Measurements from ENCODE around the gene KIAA2012. TPM values are rescaled to one million over a fixed set of nuclear protein-coding genes. Genes with fewer than 3 reads are reported as not detected.

The KIAA2012 gene
- total and polyA plus RNA-seq, 2 of the 8 experiments (the other 6 are each of a cell fraction or from before 2014, with no cell fraction given): not detected

DNA sequence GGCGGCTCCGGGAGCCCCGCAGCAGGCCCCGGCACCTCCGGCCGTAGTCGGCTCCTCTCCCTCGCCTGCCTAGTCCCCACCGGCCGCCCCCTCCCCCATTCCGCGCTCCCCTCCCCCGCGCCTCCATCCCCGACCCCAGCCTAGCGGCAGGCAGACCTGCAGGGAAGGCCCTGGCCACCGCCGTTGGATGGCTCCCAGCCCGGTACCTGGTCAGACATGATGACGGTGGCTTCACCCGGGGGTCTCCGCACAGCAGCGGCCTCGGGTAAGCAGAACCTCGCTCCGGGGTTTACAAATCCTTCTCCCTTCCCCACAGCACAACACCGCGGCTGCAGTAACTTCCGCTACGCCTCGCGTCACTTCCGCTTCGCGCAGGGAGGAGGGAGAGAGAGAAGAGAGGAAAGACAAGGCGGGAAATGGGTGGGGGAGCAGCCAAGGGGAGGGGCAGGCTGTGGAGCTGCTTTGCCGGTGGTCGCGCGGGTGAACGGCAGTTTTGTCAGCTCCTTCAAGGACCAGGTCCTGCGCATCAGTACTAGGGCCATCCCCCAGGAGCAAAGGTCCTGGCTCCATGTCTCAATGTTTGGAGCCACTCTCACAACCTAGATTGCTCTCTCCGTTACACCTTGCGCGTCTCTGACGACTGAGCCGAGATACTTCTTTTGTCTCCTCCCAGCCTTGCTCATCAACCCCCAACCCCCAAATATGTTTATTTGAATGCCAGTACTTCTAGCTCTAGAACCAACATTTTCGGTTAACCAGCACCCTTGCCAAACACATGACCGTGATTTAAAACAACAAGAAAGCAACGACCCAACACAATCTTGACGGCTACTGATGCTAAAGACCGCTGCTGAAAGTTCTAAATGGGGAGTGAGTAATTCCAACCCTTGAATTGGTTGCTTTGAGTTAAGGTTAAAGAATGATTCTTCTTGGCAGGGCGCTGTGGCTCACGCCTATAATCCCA is 165.5 kb downstream of the KIAA2012 start, which contains the start of gene SUMO1:
SUMO1 (minus strand) TSS at position 364 of the 964 bp plus-strand sequence; CDS start at position 218, 146 bp downstream.
- Histone ChIP-seq H3K23me2 (ENCODE audit: low read depth, low read length) (peaks cover 3% of the 10 kb centered on the region), H4K5ac (ENCODE audit: insufficient read length, low read depth, low read length) (peak within 1 kb of the TSS; percentile 96), H2BK15ac (ENCODE audit: low read length) (0 out of 2 replicates have a peak within 1 kb of the TSS, but pooled peaks have one; percentile 72), H4K20me1 (replicated peaks in 1 of 2; ENCODE audit: control insufficient read depth in 1 of 2, insufficient read depth in 2 of 2, low read length in 2 of 2) (peaks cover 2 to 8% of the 10 kb centered on the region in 2 experiments), H3K4me3 (ENCODE audit: extremely low read depth in 1 of 4, insufficient read depth in 2 of 4, low read depth in 3 of 4, low read length in 4 of 4) (peak within 1 kb of the TSS; percentile 81 to 99 (median 98)), H3K4ac (replicated peaks; ENCODE audit: insufficient read length, low read depth, low read length) (peak within 1 kb of the TSS; percentile 93), H3K27me3 (replicated peaks in 1 of 4; ENCODE audit: control insufficient read depth in 3 of 4, extremely low read depth in 1 of 4, insufficient read depth in 3 of 4, low read length in 3 of 4) (no peaks in the 10 kb centered on the region), H2AFZ (ENCODE audit: low read length) (peak within 1 kb of the TSS; percentile 65; the same call in 1 of the 2 replicates), H3K23ac (ENCODE audit: insufficient read length) (no peak within 1 kb of the TSS), H2BK5ac (ENCODE audit: low read depth, low read length) (peak within 1 kb of the TSS; percentile 98), H3K9ac (replicated peaks in 1 of 4; ENCODE audit: extremely low read depth in 1 of 4, low read depth in 3 of 4, low read length in 3 of 4) (peak within 1 kb of the TSS; percentile 82 to 98 (median 94)), H3K9me3 (ENCODE audit: insufficient read depth in 2 of 2, low read depth in 1 of 2, low read length in 1 of 2) (no peaks in the 10 kb centered on the region), H3K4me2 (ENCODE audit: insufficient read depth in 1 of 2, low read depth in 2 of 2, low read length in 2 of 2) (peak within 1 kb of the TSS; percentile 86 to 93), H3K27ac (ENCODE audit: low read depth, low read length) (peak within 1 kb of the TSS; percentile 96), H2BK20ac (ENCODE audit: low read length) (peak within 1 kb of the TSS; percentile 13; the same call in 1 of the 2 replicates), H3K14ac (ENCODE audit: insufficient read length) (no peak within 1 kb of the TSS), H3K4me1 (replicated peaks in 1 of 4; ENCODE audit: control insufficient read depth in 3 of 4, insufficient read depth in 4 of 4, low read length in 3 of 4) (peaks cover 0 to 3% (median 0%) of the 10 kb centered on the region in 4 experiments; a peak in 3 of 7 replicates), H4K91ac (replicated peaks; ENCODE audit: insufficient read length, low read length) (peak within 1 kb of the TSS; percentile 99), H4K8ac (ENCODE audit: extremely low read depth, insufficient read depth, low read length) (peak within 1 kb of the TSS; percentile 99), H3K79me2 (ENCODE audit: control insufficient read depth in 1 of 2, insufficient read depth in 2 of 2, low read length in 2 of 2) (peaks cover 25 to 45% of the 10 kb centered on the region in 2 experiments), H3K79me1 (ENCODE audit: low read depth, low read length) (no peaks in the 10 kb centered on the region), H2BK12ac (ENCODE audit: low read depth, low read length) (peak within 1 kb of the TSS; percentile 100), H3K18ac (ENCODE audit: extremely low read depth, low read length) (peak within 1 kb of the TSS; percentile 96), H3K56ac (replicated peaks; ENCODE audit: insufficient read length, low read depth, low read length) (peak within 1 kb of the TSS; percentile 93), H3K36me3 (ENCODE audit: control insufficient read depth in 2 of 4, insufficient read depth in 4 of 4, low read length in 3 of 4) (peaks cover 0 to 4% (median 0%) of the 10 kb centered on the region in 4 experiments; a peak in 1 of 8 replicates), H2AK5ac (ENCODE audit: low read depth, low read length) (peak within 1 kb of the TSS; percentile 70; the same call in 1 of the 2 replicates), H2BK120ac (replicated peaks; ENCODE audit: low read depth, low read length) (peak within 1 kb of the TSS; percentile 43)
- DNase-seq (ENCODE audit: low read depth in 1 of 2, low spot score in 2 of 2) (peak; percentile 82 to 95), FAIRE-seq (peak; percentile 78)
- WGBS, 2 experiments (ENCODE audit: extremely low coverage in 1 of 2, insufficient coverage in 1 of 2, insufficient read length in 1 of 2, insufficient replicate concordance in 2 of 2, low coverage in 1 of 2, low lambda C conversion rate in 2 of 2, missing lambda C conversion rate in 1 of 2): 12% methylated on average over 31 of the region's 54 CpGs; no CpG with 5 or more reads in 1 of the 2 experiments
- POLR2A ChIA-PET (ENCODE audit: partially characterized antibody): interaction anchor here (0.6 to 5.5 kb wide), 15 partner anchors 10 to 574 kb away, joined by 3 to 126 read pairs (median 3); partner anchors contain the start of gene NOP58
- CTCF ChIA-PET (ENCODE audit: partially characterized antibody): interaction anchor here (1.7 kb wide), 1 partner anchor 31 kb away, joined by 5 read pairs; no protein-coding TSS in a partner anchor
- peak; percentile 11; the same call in 1 of the 2 replicates for TF ChIP-seq MAX (IDR thresholded peaks at IDR 0.05)
- peak; percentile 89 for TF ChIP-seq CREB1 (IDR thresholded peaks at IDR 0.05)
- TF ChIP-seq TBP (IDR thresholded peaks at IDR 0.05; ENCODE audit: low read depth, low read length): peak; percentile 84
- TF ChIP-seq SP1 (IDR thresholded peaks at IDR 0.05; ENCODE audit: low read depth, low read length): 0 out of 2 replicates have a peak, but pooled peaks have one; percentile 6
- TF ChIP-seq TAF1 (IDR thresholded peaks at IDR 0.05; ENCODE audit: low read depth, low read length): peak; percentile 92
- TF ChIP-seq SP4 (IDR thresholded peaks at IDR 0.05; ENCODE audit: low read length): 0 out of 2 replicates have a peak, but pooled peaks have one; percentile 6
- TF ChIP-seq ASH2L (IDR thresholded peaks at IDR 0.05; ENCODE audit: low read length): peak; percentile 99
- TF ChIP-seq GTF2F1 (IDR thresholded peaks at IDR 0.05; ENCODE audit: borderline replicate concordance, low read depth, low read length): peak; percentile 89
- no peak for TF ChIP-seq EP300 (IDR thresholded peaks at IDR 0.05; ENCODE audit: borderline replicate concordance in 1 of 2, low read depth in 2 of 2, low read length in 2 of 2)

Data from H1 (cell line).